ES-I3 (cell line): ENCODE measurements around the gene FAM240A.
A peak's percentile ranks its signal among the peaks of the same experiment; 100 is the strongest.
"Not testable (repeated sequence)": the region's sequence is repeated elsewhere in the genome, so short reads cannot be mapped to it uniquely, and the experiment has no call there.

Experiments
- H3K36me3 ChIP-seq: 2 replicates; pipeline ENCODE4 v1.6.1; 2013; ENCODE audit warnings: mild to moderate bottlenecking, low read length, control low read depth, moderate library complexity; ENCODE audit not compliant: insufficient read depth
- H3K4me1 ChIP-seq: 2 replicates; pipeline ENCODE4 v1.6.1; 2013; ENCODE audit warnings: mild to moderate bottlenecking, control low read depth, low read length; ENCODE audit not compliant: insufficient read depth
- H3K9ac ChIP-seq: 2 replicates; pipeline ENCODE4 v1.6.1; 2013; ENCODE audit warnings: low read depth, mild to moderate bottlenecking, low read length, moderate library complexity
- H3K9me3 ChIP-seq: 2 replicates; pipeline ENCODE4 v1.6.1; 2013; ENCODE audit warnings: mild to moderate bottlenecking, low read length, moderate library complexity; ENCODE audit not compliant: control insufficient read depth, insufficient read depth

Gene FAM240A

DNA sequence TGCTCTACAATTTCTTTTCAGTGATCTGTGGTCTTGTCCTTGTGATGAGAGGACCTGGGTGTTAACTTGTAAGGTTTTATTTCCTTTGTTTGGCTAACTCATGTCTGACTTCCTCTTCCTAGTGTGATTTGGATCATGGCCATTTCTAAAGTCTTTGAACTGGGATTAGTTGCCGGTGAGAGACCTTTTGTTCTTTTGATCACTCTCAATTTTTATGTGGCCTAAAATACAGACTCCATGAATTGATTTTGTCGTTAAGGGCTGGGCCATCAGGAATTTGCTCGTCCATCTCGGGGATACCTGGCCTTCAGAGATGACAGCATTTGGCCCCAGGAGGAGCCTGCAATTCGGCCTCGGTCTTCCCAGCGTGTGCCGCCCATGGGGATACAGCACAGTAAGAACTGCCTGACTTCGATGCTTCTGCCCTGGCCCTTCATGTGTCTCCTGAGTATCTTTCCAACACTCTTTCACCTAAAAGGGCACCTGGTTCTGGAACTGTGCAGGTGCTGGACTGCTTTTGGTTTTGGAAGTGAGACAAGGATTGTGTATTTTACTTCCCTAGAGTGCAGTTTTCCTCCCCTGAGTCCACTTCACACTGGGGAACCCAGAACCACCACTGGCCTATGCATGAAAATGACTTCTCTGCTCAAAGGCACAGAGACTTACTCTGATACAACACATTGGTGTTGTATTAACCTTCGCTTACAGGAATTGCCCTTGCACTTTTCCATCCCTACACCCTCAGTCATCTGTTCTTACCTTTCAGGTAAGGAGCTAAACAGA, 33.2 kb upstream of the FAM240A start:
- peaks cover 32% of the 10 kb centered on the region for H3K36me3 ChIP-seq
- H3K9ac ChIP-seq = peak overlapping the region; percentile 76
- H3K9me3 ChIP-seq = no peaks in the 10 kb centered on the region
- H3K4me1 ChIP-seq = peaks cover 18% of the 10 kb centered on the region

GRCh38 chr3:46579756-46580286, 32.5 kb upstream of the FAM240A start:
- H3K9me3 ChIP-seq = no peaks in the 10 kb centered on the region
- H3K36me3 ChIP-seq = peaks cover 36% of the 10 kb centered on the region
- H3K9ac ChIP-seq = peak overlapping the region; percentile 76

DNA sequence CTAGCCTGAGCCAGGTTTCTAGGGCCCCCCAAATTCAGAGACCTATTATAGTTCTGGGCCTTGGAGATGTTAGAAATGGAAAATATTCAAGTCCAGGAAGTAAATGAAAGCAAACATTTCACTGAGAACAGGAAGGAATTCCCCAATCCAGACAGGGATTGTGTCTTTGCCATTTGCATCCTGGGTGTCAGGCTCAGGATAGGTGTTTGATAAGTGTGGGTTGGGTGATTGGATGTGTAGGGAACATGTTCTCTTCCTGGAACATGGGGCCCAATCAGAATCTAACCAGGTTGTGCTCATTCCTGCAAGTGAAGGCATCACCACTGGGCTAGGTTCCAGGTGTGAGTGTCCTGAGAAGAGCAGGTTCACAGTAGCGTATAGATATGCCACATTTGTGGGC, 31.6 kb upstream of the FAM240A start:
- H3K4me1 ChIP-seq = peaks cover 5% of the 10 kb centered on the region; the same call in 1 of the 2 replicates

More at GRCh38 chr3:46579756-46580286, 32.5 kb upstream of the FAM240A start:
- H3K4me1 ChIP-seq = peaks cover 14% of the 10 kb centered on the region

DNA sequence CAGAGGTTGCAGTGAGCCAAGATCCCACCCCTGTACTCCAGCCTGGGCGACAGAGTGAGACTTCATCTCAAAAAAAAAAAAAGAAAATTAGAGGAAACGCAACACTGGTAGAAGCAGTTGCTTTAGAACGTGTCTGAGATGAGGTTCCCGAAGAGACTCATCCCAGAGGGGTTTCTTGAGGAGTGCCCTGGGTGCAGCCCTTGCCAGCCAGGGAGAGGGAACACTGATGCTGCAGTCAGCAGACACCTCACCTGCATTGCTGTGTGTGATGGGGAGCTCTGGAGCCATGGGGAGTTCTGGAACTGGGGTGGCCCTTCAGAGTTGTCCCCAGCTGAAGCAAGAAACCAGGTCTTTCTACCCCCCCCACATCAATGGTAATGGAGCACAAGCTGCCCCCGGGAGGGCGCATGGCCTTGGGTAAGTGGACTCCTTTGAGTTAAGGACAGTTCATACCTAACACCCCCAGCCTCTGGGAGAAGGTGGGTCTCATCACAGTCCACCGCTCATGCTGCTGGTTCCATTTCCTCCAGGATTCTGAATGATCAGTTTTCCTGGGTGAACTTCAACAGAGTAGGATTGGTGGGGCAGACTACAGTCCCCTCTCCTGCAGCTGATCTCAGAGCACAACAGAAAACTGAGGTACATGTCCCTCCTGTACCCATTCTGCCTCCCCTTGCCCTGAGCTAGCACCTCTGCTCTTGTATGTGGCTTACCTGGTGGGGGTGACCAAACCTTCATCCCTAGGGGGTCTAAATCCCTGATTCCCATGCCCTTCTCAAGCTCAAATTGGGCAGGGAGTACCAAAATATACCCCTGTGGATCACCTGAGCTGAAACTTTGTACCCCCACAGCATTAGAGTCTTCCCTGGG, 27.5 kb upstream of the FAM240A start:
- H3K36me3 ChIP-seq = peaks cover 32% of the 10 kb centered on the region

More for the DNA sequence above, 31.6 kb upstream of the FAM240A start:
- Histone ChIP-seq H3K9ac (no peak overlapping the region; the same call in 1 of the 2 replicates), H3K9me3 (no peaks in the 10 kb centered on the region), H3K36me3 (peaks cover 42% of the 10 kb centered on the region)

GRCh38 chr3:46585799-46586693, 26.3 kb upstream of the FAM240A start:
- Histone ChIP-seq H3K9me3 (peaks cover 7% of the 10 kb centered on the region; the same call in 1 of the 2 replicates), H3K9ac (no peak overlapping the region), H3K4me1 (no peaks in the 10 kb centered on the region), H3K36me3 (peaks cover 24% of the 10 kb centered on the region)

More for the DNA sequence above, 27.5 kb upstream of the FAM240A start:
- Histone ChIP-seq H3K9me3 (peaks cover 5% of the 10 kb centered on the region; the same call in 1 of the 2 replicates), H3K4me1 (no peaks in the 10 kb centered on the region), H3K9ac (no peak overlapping the region)

- Histone ChIP-seq H3K36me3 (peaks cover 24% of the 10 kb centered on the region), H3K9ac (no peak overlapping the region), H3K4me1 (no peaks in the 10 kb centered on the region), H3K9me3 (peaks cover 7% of the 10 kb centered on the region; the same call in 1 of the 2 replicates)
Observed at GRCh38 chr3:46586738-46587246, 25.5 kb upstream of the FAM240A start.

DNA sequence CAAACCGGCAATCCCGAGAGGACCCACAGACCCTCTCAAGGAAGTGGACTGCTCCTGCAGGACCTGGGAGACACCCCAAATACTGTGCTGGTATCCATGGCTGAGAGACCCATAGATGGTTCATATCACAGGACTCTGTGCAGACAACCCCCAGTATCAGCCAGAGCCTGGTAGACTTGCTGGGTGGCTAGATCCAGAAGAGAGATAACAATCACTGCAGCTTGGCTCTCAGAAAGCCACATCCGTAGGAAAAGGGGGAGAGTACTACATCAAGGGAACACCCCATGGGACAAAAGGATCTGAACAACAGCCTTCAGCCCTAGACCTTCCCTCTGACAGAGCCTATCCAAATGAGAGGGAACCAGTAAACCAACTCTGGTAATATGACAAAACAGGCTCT, 25.1 kb upstream of the FAM240A start:
- peaks cover 23% of the 10 kb centered on the region for H3K36me3 ChIP-seq
- H3K9me3 ChIP-seq, H3K9ac ChIP-seq, H3K4me1 ChIP-seq: not testable (repeated sequence)

DNA sequence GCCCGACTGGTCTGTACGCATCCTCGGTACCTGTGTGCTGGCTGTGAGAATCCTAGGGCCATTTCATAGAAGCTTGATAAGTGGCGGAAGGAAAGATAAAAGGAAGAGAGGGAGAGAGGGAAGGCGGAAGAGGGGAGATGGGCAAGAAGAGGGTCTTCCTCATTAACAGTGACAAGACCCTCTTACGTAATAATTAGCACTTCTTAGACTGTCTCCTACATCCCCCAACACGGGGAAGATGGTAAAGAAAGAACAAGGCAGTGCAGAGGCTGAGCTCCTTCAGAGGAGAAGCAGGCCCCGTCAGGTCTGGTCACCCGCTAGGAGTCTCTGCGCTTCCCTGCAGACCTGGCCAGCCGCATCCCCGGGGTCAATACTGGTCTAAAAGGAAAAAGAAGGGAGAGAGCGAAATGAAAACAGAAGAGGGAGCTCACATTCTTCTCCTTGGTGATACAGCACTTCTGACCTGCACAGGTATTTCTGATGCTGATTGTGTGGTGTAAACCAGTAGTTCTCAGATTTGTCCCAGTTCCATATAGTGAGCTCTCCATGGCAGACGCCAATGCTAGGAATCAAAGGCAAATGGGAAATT, 19.0 kb upstream of the FAM240A start:
- Histone ChIP-seq H3K4me1 (no peaks in the 10 kb centered on the region), H3K36me3 (no peaks in the 10 kb centered on the region), H3K9ac (no peak overlapping the region)

GRCh38 chr3:46593979-46594378, 18.3 kb upstream of the FAM240A start:
- Histone ChIP-seq H3K9me3 (peaks cover 2% of the 10 kb centered on the region; the same call in 1 of the 2 replicates), H3K9ac (no peak overlapping the region), H3K36me3 (no peaks in the 10 kb centered on the region), H3K4me1 (peaks cover 6% of the 10 kb centered on the region)

More for the DNA sequence above, 19.0 kb upstream of the FAM240A start:
- H3K9me3 ChIP-seq = peaks cover 5% of the 10 kb centered on the region; the same call in 1 of the 2 replicates

DNA sequence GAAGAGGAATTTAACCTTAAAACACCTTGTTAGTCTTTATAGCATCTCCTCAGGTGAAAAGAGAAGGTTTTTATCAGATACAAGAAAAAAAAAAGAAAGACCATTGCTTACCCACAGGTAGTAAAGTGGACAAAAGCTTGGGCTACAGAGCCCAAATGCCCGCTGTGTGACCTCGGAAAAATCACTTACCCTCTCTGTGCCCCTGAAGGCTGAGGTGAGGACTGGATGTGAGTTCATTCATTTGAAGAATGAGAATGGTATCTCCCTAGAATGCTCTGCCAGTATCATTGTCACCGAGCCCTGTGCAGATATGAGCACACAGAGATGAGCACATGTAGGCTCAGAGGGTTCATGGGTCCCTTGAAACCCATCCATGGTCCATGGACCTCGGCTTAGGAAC, 17.6 kb upstream of the FAM240A start:
- 0 out of 2 replicates have a peak, but pooled peaks cover 2% of the 10 kb centered on the region for H3K9me3 ChIP-seq
- H3K36me3 ChIP-seq = no peaks in the 10 kb centered on the region
- peaks cover 10% of the 10 kb centered on the region for H3K4me1 ChIP-seq
- H3K9ac ChIP-seq = no peak overlapping the region

DNA sequence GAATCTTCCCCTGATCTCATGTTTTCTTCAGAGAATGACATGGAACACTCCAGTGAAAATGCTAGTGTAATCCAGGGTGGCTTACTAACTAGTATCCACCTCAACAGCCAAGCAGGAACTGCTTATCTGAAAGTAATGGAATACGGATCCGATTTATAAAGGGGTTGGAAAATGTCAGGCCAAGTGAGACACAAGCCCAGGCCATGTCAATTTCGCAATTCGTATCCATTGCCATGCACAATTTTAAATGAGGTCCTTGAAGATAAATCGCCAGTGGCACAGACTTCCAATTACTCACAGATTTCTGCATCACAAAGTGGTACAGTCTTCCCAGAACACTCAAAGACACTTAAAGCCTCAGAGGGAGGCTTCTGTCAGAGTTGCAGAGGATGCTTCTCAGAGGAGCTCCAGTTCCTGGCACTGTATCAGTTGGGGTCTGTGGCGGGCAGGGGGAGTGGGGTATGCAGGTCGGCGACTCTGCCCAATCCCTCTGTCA, 16.5 kb upstream of the FAM240A start:
- H3K9me3 ChIP-seq = no peaks in the 10 kb centered on the region
- peaks cover 15% of the 10 kb centered on the region for H3K4me1 ChIP-seq
- no peak overlapping the region for H3K9ac ChIP-seq
- H3K36me3 ChIP-seq = no peaks in the 10 kb centered on the region

DNA sequence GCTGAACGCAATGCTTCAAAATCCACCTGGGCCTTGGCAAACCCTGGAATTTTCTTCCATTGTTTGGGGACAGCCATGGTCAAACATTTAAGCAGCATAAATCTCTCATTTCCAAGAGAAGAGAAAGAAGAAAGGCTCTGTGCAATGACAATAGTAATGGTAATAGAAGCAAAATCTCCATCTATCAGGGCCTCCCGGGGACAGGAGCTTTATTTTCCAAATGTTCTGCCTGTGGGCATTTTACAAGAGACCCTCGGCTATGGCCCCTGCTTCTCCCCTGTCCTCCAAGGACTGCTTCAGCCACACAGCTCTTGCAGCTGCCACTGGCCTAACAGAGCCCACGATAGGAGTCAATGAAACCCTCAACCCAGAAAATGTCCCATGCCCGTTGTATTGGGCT, 12.7 kb upstream of the FAM240A start:
- Histone ChIP-seq H3K9me3 (no peaks in the 10 kb centered on the region), H3K4me1 (peaks cover 29% of the 10 kb centered on the region), H3K36me3 (no peaks in the 10 kb centered on the region), H3K9ac (no peak overlapping the region)

DNA sequence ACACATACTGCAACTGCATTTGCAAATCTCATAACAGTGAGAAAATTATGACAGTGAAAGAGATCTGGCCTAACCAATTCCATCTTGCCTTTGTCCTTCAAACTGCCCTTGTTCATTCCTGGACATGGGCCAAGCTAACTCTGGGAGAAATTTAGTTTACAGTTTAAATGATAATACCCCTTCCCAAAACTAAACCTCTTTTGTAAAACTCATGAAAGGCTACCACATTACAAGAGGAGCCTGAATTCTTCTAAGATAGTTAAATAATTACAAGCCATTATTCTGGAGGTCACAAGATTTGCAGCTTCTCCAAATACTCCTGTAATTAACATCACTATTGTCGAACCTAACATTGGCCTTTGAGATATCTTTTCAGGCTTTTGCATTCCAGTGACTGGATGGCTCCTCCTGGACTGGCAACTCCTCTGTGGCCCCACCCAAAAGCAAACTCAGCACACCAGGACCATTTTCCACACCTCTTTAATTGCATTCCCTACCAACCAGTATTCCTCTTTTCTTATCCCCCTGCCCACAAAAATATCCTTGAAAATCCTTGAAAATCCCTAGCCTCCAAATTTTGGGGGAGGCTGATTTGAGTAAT, 8.8 kb upstream of the FAM240A start:
- peaks cover 44% of the 10 kb centered on the region for H3K4me1 ChIP-seq
- H3K9ac ChIP-seq = no peak overlapping the region
- H3K9me3 ChIP-seq = no peaks in the 10 kb centered on the region
- no peaks in the 10 kb centered on the region for H3K36me3 ChIP-seq
